ENCODE measurements around the gene GPATCH8. TPM values are rescaled to one million over a fixed set of nuclear protein-coding genes. Genes with fewer than 3 reads are reported as not detected.

GPATCH8 gene
- total RNA-seq, 1 donor from 2014 or later, result 40.7 TPM

DNA sequence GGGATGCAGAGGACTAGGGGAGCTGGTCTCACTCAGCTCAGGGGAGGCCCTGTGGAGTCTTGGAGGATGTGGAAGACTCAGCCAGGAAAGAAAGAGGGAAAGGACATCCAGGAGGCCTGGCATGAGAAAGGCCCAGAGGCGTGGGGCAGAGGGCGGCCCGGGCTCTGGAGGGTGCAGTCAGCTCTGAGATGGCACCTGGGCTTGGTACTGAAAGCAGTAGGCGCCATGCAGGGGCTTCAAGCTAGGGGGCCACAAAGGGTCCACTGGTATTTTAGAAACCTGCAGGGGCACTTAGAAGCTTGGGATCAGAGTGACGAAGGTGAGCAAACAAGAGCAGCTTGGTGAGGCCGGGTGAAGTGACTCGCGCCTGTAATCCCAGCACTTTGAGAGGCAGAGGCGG is 145.1 kb downstream of the GPATCH8 start:
- Histone ChIP-seq H3K9me3 (no peaks in the 10 kb centered on the region), H3K36me3 (peaks cover under 1% of the 10 kb centered on the region), H3K27me3 (no peaks in the 10 kb centered on the region), H3K27ac (no peak overlapping the region), H3K4me1 (peaks cover 4% of the 10 kb centered on the region), H3K4me3 (no peak overlapping the region)
- intact Hi-C loops (cut with DNase I), result no loop called here
- ATAC-seq (no peak), DNase-seq (no peak)
- TF ChIP-seq, protein P1, sequence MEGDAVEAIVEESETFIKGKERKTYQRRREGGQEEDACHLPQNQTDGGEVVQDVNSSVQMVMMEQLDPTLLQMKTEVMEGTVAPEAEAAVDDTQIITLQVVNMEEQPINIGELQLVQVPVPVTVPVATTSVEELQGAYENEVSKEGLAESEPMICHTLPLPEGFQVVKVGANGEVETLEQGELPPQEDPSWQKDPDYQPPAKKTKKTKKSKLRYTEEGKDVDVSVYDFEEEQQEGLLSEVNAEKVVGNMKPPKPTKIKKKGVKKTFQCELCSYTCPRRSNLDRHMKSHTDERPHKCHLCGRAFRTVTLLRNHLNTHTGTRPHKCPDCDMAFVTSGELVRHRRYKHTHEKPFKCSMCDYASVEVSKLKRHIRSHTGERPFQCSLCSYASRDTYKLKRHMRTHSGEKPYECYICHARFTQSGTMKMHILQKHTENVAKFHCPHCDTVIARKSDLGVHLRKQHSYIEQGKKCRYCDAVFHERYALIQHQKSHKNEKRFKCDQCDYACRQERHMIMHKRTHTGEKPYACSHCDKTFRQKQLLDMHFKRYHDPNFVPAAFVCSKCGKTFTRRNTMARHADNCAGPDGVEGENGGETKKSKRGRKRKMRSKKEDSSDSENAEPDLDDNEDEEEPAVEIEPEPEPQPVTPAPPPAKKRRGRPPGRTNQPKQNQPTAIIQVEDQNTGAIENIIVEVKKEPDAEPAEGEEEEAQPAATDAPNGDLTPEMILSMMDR (IDR thresholded peaks at IDR 0.05), result no peak

DNA sequence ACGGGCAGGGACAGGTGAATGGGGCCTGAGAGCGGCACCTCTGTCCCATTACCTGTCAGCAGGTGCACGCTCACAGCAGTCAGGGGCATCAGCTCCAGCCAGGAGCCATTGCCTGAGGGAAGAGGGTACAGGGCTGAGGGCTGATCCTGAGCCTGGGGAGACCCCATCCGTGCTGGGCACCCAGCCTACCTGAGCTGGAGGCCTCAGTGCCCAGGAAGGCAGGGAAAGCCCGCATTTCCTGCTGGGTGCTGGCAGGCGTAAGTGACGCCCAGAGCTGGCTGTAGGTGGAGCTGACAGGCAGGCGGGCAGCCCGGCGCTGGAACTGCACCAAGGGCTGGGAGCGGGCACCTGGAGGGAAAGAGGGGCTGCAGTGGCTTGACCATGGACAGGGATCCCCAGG is 147.0 kb downstream of the GPATCH8 start:
- no peak overlapping the region for H3K27ac ChIP-seq
- ATAC-seq (no peak), DNase-seq (no peak)
- H3K36me3 ChIP-seq, result peaks cover 19% of the 10 kb centered on the region
- H3K4me3 ChIP-seq, result no peak overlapping the region
- H3K4me1 ChIP-seq, result no peaks in the 10 kb centered on the region
- intact Hi-C loops (cut with DNase I), result no loop called here
- TF ChIP-seq, protein P1 (IDR thresholded peaks at IDR 0.05), result no peak
- no peaks in the 10 kb centered on the region for H3K27me3 ChIP-seq
- H3K9me3 ChIP-seq, result no peaks in the 10 kb centered on the region

DNA sequence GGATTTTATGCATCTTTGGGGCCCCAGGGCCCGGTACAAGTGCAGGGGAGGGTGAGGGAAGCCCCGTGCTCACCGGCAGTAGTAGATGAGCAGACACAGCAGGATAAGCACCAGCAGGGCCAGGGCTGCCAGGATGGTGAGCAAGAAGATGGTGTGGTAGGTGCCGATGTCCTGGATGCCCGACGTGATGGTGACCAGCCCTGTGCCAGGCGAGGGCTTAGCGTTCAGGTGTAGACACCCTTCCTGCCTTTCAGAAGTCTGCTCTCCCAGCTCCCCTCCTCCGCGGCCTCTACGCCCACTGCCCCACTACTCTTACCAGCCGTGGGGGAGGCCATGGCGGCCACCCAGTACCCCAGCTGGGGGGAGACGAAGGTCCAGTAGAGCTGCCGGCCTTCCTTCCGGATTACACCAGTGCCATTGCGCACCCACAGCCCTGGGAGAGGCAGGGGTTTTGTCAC is 147.5 kb downstream of the GPATCH8 start:
- no peak for ATAC-seq
- Histone ChIP-seq H3K4me1 (no peaks in the 10 kb centered on the region), H3K27me3 (no peaks in the 10 kb centered on the region), H3K9me3 (no peaks in the 10 kb centered on the region), H3K27ac (no peak overlapping the region), H3K36me3 (peaks cover 24% of the 10 kb centered on the region), H3K4me3 (no peak overlapping the region)
- intact Hi-C loops (cut with DNase I), result no loop called here
- TF ChIP-seq, protein P1 (IDR thresholded peaks at IDR 0.05), result no peak
- no peak for DNase-seq

- DNase-seq, result peak; percentile 73
- Histone ChIP-seq H3K36me3 (peaks cover 30% of the 10 kb centered on the region), H3K27ac (no peak overlapping the region), H3K27me3 (no peaks in the 10 kb centered on the region), H3K4me3 (no peak overlapping the region), H3K4me1 (no peaks in the 10 kb centered on the region), H3K9me3 (no peaks in the 10 kb centered on the region)
- ATAC-seq, result peak; percentile 10
- TF ChIP-seq, protein P1 (IDR thresholded peaks at IDR 0.05), result peak; percentile 20
- intact Hi-C loops (cut with DNase I), result no loop called here
These were observed 148.3 kb downstream of the GPATCH8 start for GRCh38 chr17:44354582-44355561.

- H3K4me1 ChIP-seq, result no peaks in the 10 kb centered on the region
- no peak overlapping the region for H3K27ac ChIP-seq
- H3K27me3 ChIP-seq, result no peaks in the 10 kb centered on the region
- peak overlapping the region; percentile 23 for H3K4me3 ChIP-seq
- ATAC-seq, result peak; percentile 46
- H3K36me3 ChIP-seq, result peaks cover 39% of the 10 kb centered on the region
- peak; percentile 74 for DNase-seq
- H3K9me3 ChIP-seq, result no peaks in the 10 kb centered on the region
- TF ChIP-seq, protein P1 (IDR thresholded peaks at IDR 0.05), result no peak
- intact Hi-C loops (cut with DNase I), result no loop called here
These were observed 149.4 kb downstream of the GPATCH8 start for GRCh38 chr17:44353672-44354331.

All from upper lobe of right lung (tissue), 1 donor.